IMR-90 (cell line): ENCODE data around the gene C9orf43. TPM values are rescaled to one million over a fixed set of nuclear protein-coding genes. Genes with fewer than 3 reads are reported as not detected.
"Not testable (repeated sequence)": the region's sequence is repeated elsewhere in the genome, so short reads cannot be mapped to it uniquely, and the experiment has no call there.

Experiments used
- ATAC-seq: fragments of 200-7000 bp; cut with Tn5 transposase; 2 replicates; pipeline ENCODE4 v1.9.1; 2020; ENCODE audit warnings: low read depth, mild to moderate bottlenecking, moderate library complexity
- BruUV-seq: library from RNA; stranded (reverse); fragments of 400-500 nt; replicated peaks from 2 replicates; lab custom pipeline; 2021; lab: Mats Ljungman, UMichigan
- CTCF ChIA-PET: fragments of 300-600 bp; formaldehyde crosslinking; extraction: SDS; loops from one replicate; lab custom pipeline; 2021; ENCODE audit warnings: antibody characterized with exemption; lab: Yijun Ruan, JAX
- POLR2A ChIA-PET: fragments of 300-600 bp; sonication (Branson Sonifier 250); formaldehyde crosslinking; loops from one replicate; lab custom pipeline; 2022; ENCODE audit warnings: antibody characterized with exemption; ENCODE audit not compliant: unreplicated experiment; lab: Charles Lee
- DNase-seq: peaks from one replicate; pipeline ENCODE4 v3.0.0; 2013
- H2AFZ ChIP-seq: replicated peaks from 2 replicates; pipeline ENCODE3; 2013; ENCODE audit warnings: low read length, mild to moderate bottlenecking; ENCODE audit not compliant: poor library complexity
- H2AK5ac ChIP-seq: 2 replicates; pipeline ENCODE4 v1.6.1; 2013; ENCODE audit warnings: low read depth, low read length, inconsistent platforms
- H2AK9ac ChIP-seq: replicated peaks from 2 replicates; pipeline ENCODE3; 2013; ENCODE audit warnings: mild to moderate bottlenecking, low read depth, low read length, moderate library complexity; ENCODE audit not compliant: poor library complexity
- H2BK120ac ChIP-seq: 2 replicates; pipeline ENCODE4 v1.6.1; 2013; ENCODE audit warnings: low read depth, low read length, inconsistent platforms
- H2BK15ac ChIP-seq: 3 replicates; pipeline ENCODE4 v1.6.1; 2013; ENCODE audit warnings: low read depth, low read length, inconsistent platforms
- H2BK20ac ChIP-seq: 2 replicates; pipeline ENCODE4 v1.6.1; 2013; ENCODE audit warnings: low read depth, mild to moderate bottlenecking, inconsistent platforms, low read length, moderate library complexity
- H2BK5ac ChIP-seq: 2 replicates; pipeline ENCODE4 v1.6.1; 2013; ENCODE audit warnings: mild to moderate bottlenecking, low read depth, low read length, inconsistent platforms; ENCODE audit not compliant: poor library complexity, severe bottlenecking
- H3K14ac ChIP-seq: replicated peaks from 2 replicates; pipeline ENCODE4 v1.6.1; 2013; ENCODE audit warnings: low read depth, low read length, inconsistent platforms
- H3K18ac ChIP-seq: 2 replicates; pipeline ENCODE4 v1.6.1; 2013; ENCODE audit warnings: low read depth, low read length, control low read depth
- H3K23ac ChIP-seq: 2 replicates; pipeline ENCODE4 v1.6.1; 2013; ENCODE audit warnings: low read depth, low read length, inconsistent platforms
- H3K27ac ChIP-seq: 2 replicates; pipeline ENCODE4 v1.5.1; 2013; ENCODE audit warnings: mild to moderate bottlenecking, control low read depth, low read length; ENCODE audit not compliant: insufficient read depth
- H3K27me3 ChIP-seq: 2 replicates; pipeline ENCODE4 v1.6.1; 2013; ENCODE audit warnings: low read length; ENCODE audit not compliant: control insufficient read depth, insufficient read depth
- H3K36me3 ChIP-seq: 2 replicates; pipeline ENCODE4 v1.6.1; 2013; ENCODE audit warnings: low read length, mixed read lengths; ENCODE audit not compliant: control insufficient read depth, insufficient read depth
- H3K4ac ChIP-seq: 2 replicates; pipeline ENCODE4 v1.6.1; 2013; ENCODE audit warnings: low read depth, low read length, inconsistent platforms
- H3K4me1 ChIP-seq: 2 replicates; pipeline ENCODE4 v1.6.1; 2013; ENCODE audit warnings: low read length, mixed read lengths; ENCODE audit not compliant: control insufficient read depth, insufficient read depth
- H3K4me2 ChIP-seq: 2 replicates; pipeline ENCODE4 v1.6.1; 2013; ENCODE audit warnings: low read depth, mild to moderate bottlenecking, control low read depth, low read length, moderate library complexity
- H3K4me3 ChIP-seq: 2 replicates; pipeline ENCODE4 v1.5.1; 2013; ENCODE audit warnings: low read depth, mild to moderate bottlenecking, control low read depth, low read length, moderate library complexity; ENCODE audit not compliant: insufficient read depth
- H3K56ac ChIP-seq: 2 replicates; pipeline ENCODE4 v1.6.1; 2013; ENCODE audit warnings: low read length, inconsistent platforms; ENCODE audit not compliant: insufficient read depth; ENCODE audit errors: extremely low read depth
- H3K79me1 ChIP-seq, 2 experiments: 2 replicates each; pipeline ENCODE4 v1.6.1; 2013; ENCODE audit warnings: low read length in 2 of 2, inconsistent platforms in 1 of 2, low read depth in 1 of 2
- H3K9ac ChIP-seq: 2 replicates; pipeline ENCODE4 v1.6.1; 2013; ENCODE audit warnings: low read depth, low read length, control low read depth
- H3K9me1 ChIP-seq: 2 replicates; pipeline ENCODE4 v1.6.1; 2013; ENCODE audit warnings: low read length, inconsistent platforms; ENCODE audit not compliant: insufficient read depth
- H3K9me3 ChIP-seq: 2 replicates; pipeline ENCODE4 v1.6.1; 2013; ENCODE audit warnings: low read length; ENCODE audit not compliant: control insufficient read depth, insufficient read depth
- H4K20me1 ChIP-seq: 2 replicates; pipeline ENCODE4 v1.6.1; 2013; ENCODE audit warnings: low read length, inconsistent platforms; ENCODE audit not compliant: insufficient read depth
- H4K5ac ChIP-seq: 2 replicates; pipeline ENCODE4 v1.6.1; 2013; ENCODE audit warnings: mild to moderate bottlenecking, low read depth, low read length, control low read depth
- H4K8ac ChIP-seq, 2 experiments: 2 replicates each; pipeline ENCODE4 v1.6.1; 2013; ENCODE audit warnings: low read depth in 2 of 2, low read length in 2 of 2, control low read depth in 1 of 2, inconsistent platforms in 1 of 2
- H4K91ac ChIP-seq: 2 replicates; pipeline ENCODE4 v1.6.1; 2013; ENCODE audit warnings: low read depth, low read length, inconsistent platforms; ENCODE audit not compliant: insufficient read depth
- WGBS, 2 experiments: methylation state at CpG; one replicate each; pipeline versions ENCODE4 v1.1.5 to v1.1.7; 2013; ENCODE audit warnings: missing lambda C conversion rate in 2 of 2; ENCODE audit not compliant: insufficient read length in 1 of 2; ENCODE audit errors: extremely low coverage in 2 of 2; 5-methylcytosine and 5-hydroxymethylcytosine counted together
- dilution Hi-C: fragments of 300-500 bp; cut with HindIII; formaldehyde crosslinking; loops from one replicate; pipeline ENCODE4 v1.14.3; 2018; ENCODE audit warnings: low sequenced_read_pairs; ENCODE audit not compliant: unreplicated experiment
- in situ Hi-C: fragments of 300-500 bp; cut with MboI; formaldehyde crosslinking; loops from 3 replicates; pipeline ENCODE4 v1.14.3; 2019; ENCODE audit warnings: low sequenced_read_pairs, inconsistent platforms, mixed read lengths
- intact Hi-C: fragments of 100-400 bp; cut with micrococcal nuclease; formaldehyde crosslinking; loops from 2 replicates; pipeline ENCODE4 v1.10.0; 2022
- polyA plus RNA-seq, 3 experiments: library from polyadenylated mRNA; depleted of rRNA; stranded (reverse); fragments of >200 nt; gene quantifications; 2 replicates each; pipeline ENCODE4 v1.2.3, GENCODE V29; 2012; ENCODE audit warnings: low replicate concordance in 1 of 3
- total RNA-seq: library from RNA; depleted of rRNA; stranded (reverse); fragments of >200 nt; gene quantifications from 2 replicates; pipeline ENCODE4 v1.2.3, GENCODE V29; 2012

The C9orf43 gene
- total and polyA plus RNA-seq, 2 of the 4 experiments (the other 2 are of a cell fraction), result 0.36 to 0.46 TPM

DNA sequence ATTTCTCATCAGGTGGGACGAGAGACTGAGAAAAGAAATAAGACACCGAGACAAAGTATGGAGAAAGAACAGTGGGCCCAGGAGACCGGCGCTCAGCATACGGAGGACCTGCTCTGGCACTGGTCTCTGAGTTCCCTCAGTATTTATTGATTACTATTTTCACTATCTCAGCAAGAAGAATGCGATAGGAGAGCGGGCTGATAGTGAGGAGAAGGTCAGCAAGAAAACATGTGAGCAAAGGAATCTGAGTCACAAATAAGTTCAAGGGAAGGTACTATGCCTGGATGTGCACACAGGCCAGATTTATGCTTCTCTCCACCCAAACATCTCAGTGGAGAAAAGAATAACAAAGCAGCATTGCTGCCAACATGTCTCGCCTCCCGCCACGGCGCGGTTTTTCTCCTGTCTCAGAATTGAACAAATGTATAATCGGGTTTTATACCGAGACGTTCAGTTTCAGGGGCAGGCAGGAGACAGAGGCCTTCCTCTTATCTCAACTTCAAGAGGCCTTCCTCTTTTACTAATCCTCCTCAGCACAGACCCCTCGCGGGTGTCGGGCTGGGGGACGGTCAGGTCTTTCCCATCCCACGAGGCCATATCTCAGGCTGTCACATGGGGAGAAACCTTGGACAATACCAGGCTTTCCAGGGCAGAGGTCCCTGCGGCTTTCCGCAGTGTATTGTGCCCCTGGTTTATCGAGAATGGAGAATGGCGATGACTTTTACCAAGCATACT, 31.3 kb upstream of the C9orf43 start:
- DNase-seq, H4K91ac ChIP-seq, H3K9me3 ChIP-seq, H3K4ac ChIP-seq, H4K5ac ChIP-seq, dilution Hi-C loops, H3K9me1 ChIP-seq, H3K56ac ChIP-seq, H2BK5ac ChIP-seq, intact Hi-C loops, H2AK9ac ChIP-seq, H2AFZ ChIP-seq, H2BK120ac ChIP-seq, H3K4me1 ChIP-seq, H3K36me3 ChIP-seq, H2BK20ac ChIP-seq, H2BK15ac ChIP-seq, BruUV-seq, H4K8ac ChIP-seq, H3K9ac ChIP-seq, POLR2A ChIA-PET, in situ Hi-C loops, H3K79me1 ChIP-seq, H3K4me2 ChIP-seq, ATAC-seq, H3K18ac ChIP-seq, H4K20me1 ChIP-seq, H3K23ac ChIP-seq, H3K4me3 ChIP-seq, H2AK5ac ChIP-seq, H3K14ac ChIP-seq, H3K27ac ChIP-seq, CTCF ChIA-PET, H3K27me3 ChIP-seq: not testable (repeated sequence)
- 42% methylated on average over 3 of the region's 24 CpGs; no CpG with 5 or more reads in 1 of the 2 experiments for WGBS, 2 experiments

DNA sequence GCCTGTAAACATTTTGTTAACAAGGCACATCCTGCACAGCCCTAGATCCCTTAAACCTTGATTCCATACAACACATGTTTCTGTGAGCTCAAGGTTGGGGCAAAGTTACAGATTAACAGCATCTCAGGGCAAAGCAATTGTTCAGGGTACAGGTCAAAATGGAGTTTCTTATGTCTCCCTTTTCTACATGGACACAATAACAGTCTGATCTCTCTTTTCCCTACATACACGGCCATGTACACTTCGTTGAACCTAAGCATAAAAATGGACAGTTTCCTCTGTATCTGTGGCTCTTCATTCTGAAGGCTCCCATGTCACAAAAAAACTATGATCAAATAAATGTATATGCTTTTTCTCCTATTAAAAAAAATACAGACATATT, 30.7 kb upstream of the C9orf43 start:
- H4K91ac ChIP-seq, H2BK5ac ChIP-seq, H3K18ac ChIP-seq, H4K20me1 ChIP-seq, intact Hi-C loops, H2AK5ac ChIP-seq, H3K9me3 ChIP-seq, H3K4me1 ChIP-seq, dilution Hi-C loops, H3K14ac ChIP-seq, ATAC-seq, H3K23ac ChIP-seq, H3K27me3 ChIP-seq, H3K9me1 ChIP-seq, H2AK9ac ChIP-seq, BruUV-seq, in situ Hi-C loops, DNase-seq, POLR2A ChIA-PET, H3K4me2 ChIP-seq, H3K56ac ChIP-seq, H2AFZ ChIP-seq, H4K8ac ChIP-seq, H3K36me3 ChIP-seq, H3K79me1 ChIP-seq, H2BK20ac ChIP-seq, H3K27ac ChIP-seq, H2BK15ac ChIP-seq, H2BK120ac ChIP-seq, CTCF ChIA-PET, H3K4me3 ChIP-seq, H4K5ac ChIP-seq, H3K9ac ChIP-seq, H3K4ac ChIP-seq: not testable (repeated sequence)
- WGBS, 2 experiments, result no CpG with 5 or more reads among the region's 2 CpGs
